Fibroblast of villous mesenchyme (primary cell): ENCODE measurements around the gene ZNF205. TPM values are rescaled to one million over a fixed set of nuclear protein-coding genes. Genes with fewer than 3 reads are reported as not detected.

Experiments
- DNase-seq: peaks from one replicate; pipeline ENCODE4 v3.0.0-alpha.2; 2010; ENCODE audit warnings: low read depth
- H3K4me3 ChIP-seq: 2 replicates; pipeline ENCODE4 v1.5.1; 2011; ENCODE audit warnings: low read depth, mild to moderate bottlenecking, low read length
- total RNA-seq: library from RNA; depleted of rRNA; stranded (reverse); fragments of >200 nt; gene quantifications from 2 replicates; pipeline ENCODE4 v1.2.3, GENCODE V29; 2012
- TF ChIP-seq, protein P1 (sequence below): IDR thresholded peaks from 2 replicates; pipeline ENCODE4 v1.5.1; 2012; ENCODE audit warnings: low read depth, mild to moderate bottlenecking, low read length; ENCODE audit not compliant: insufficient read depth

ZNF205 gene
- total RNA-seq, 1 donor, result 14.2 TPM

DNA sequence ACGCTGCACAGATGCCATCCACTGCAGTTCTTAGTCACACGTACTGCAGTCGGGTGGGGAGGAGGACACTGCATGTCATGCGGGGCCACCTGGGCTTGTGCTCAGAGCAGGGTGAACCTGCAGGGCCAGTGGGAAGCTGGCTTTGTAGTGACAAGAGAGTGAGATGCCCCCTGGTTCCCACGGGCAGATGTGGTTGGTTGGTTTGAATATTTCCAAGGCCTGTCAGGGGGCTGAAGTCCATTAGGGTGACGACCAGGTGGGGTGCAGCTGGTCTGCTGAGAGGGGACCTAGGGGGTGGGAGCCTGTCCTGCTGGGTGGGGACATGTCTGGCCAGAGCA, 36.8 kb downstream of the ZNF205 start:
- TF ChIP-seq, protein P1, sequence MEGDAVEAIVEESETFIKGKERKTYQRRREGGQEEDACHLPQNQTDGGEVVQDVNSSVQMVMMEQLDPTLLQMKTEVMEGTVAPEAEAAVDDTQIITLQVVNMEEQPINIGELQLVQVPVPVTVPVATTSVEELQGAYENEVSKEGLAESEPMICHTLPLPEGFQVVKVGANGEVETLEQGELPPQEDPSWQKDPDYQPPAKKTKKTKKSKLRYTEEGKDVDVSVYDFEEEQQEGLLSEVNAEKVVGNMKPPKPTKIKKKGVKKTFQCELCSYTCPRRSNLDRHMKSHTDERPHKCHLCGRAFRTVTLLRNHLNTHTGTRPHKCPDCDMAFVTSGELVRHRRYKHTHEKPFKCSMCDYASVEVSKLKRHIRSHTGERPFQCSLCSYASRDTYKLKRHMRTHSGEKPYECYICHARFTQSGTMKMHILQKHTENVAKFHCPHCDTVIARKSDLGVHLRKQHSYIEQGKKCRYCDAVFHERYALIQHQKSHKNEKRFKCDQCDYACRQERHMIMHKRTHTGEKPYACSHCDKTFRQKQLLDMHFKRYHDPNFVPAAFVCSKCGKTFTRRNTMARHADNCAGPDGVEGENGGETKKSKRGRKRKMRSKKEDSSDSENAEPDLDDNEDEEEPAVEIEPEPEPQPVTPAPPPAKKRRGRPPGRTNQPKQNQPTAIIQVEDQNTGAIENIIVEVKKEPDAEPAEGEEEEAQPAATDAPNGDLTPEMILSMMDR, result no peak
- no peak for DNase-seq
- H3K4me3 ChIP-seq, result no peak overlapping the region

DNA sequence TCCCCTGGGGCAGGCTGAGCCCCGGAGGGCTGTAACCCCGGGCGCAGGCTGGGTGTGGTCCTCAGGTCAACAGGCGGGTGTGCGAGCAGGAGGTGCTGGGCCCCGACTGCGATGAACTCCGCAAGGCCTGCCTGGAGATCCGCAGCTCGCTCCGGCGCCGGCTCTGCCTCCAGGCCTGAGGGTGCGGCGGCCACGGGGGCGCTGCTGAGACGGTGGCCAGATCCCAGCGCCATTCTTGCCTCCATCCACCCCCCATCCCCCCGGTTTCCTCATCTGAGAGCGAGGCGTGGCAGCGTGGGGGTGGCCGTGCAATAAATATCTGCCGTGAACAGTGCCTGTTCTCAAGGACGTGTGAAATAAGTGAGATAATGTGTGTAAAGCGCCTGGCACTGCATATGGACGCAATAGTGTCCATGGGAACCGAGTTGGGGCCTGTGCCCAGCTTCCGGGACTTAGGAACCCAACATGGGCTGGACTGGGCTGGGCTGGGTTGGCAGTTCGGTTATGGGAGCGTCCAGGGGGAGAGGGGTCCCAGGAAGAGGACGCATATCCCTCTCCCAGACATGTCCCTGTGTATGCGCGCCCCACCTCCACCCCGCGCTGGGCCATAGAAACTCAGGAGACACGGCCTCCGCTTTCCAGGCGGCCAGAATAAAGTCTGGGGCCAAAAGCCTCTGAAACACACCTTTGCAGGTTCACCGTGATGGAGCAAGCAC, 37.4 kb downstream of the ZNF205 start:
- DNase-seq, result peak; percentile 60
- peak overlapping the region; percentile 83 for H3K4me3 ChIP-seq
- TF ChIP-seq, protein P1, result peak; percentile 54

DNA sequence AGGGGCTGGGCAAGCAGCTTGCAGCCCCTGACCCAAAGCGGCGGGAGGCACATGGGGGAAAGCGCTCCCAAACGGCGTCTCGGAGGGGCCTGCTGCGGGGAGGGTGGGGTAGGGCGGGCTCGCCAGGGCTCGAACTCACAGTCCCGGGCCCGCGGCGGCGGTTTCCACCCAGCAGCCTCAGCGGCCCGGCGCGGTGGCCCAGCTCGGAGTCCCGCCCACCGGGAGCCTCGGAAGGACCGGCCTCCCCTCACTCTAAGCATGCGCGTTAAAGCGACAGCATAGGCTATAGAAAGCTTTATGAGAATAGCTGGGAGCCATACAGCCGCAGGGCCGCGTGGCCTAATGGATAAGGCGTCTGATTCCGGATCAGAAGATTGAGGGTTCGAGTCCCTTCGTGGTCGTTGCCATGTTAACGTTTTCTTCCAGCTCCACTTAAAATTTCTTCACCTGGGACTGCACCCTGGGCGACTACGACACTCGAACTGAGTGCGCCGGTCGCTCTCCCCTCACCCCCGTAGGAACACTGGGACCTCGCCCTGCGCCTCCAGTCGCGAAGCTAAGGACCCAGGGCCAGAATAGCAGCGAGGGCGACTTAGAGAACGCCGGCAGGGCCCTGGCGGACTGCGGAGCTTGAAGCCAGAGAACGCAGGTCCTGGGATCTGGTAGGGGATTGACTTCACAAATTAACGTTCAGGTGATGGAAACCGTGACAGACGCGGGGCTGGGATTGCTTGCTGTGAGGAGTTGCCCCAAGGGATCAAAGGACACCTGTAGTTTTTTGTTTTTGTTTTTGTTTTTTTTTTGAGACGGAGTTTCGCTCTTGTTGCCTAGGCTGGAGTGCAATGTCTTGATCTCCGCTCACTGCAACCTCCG, 38.2 kb downstream of the ZNF205 start:
- DNase-seq, result peak; percentile 97
- peak overlapping the region; percentile 83 for H3K4me3 ChIP-seq
- TF ChIP-seq, protein P1, result no peak

DNA sequence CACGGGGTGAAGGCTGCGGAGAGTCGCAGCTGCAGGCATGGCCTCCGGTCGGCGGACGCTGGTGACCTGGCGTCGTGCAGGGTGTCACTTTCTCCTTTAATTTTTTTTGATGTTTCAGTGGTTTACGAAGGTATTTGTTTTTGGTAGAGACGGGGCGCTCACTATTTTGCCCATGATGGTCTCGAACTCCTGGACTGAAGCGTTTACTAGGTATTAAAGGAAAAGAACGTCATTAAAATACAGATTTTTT, 39.6 kb downstream of the ZNF205 start:
- H3K4me3 ChIP-seq, result peak overlapping the region; percentile 69
- DNase-seq, result no peak
- TF ChIP-seq, protein P1, result no peak

DNA sequence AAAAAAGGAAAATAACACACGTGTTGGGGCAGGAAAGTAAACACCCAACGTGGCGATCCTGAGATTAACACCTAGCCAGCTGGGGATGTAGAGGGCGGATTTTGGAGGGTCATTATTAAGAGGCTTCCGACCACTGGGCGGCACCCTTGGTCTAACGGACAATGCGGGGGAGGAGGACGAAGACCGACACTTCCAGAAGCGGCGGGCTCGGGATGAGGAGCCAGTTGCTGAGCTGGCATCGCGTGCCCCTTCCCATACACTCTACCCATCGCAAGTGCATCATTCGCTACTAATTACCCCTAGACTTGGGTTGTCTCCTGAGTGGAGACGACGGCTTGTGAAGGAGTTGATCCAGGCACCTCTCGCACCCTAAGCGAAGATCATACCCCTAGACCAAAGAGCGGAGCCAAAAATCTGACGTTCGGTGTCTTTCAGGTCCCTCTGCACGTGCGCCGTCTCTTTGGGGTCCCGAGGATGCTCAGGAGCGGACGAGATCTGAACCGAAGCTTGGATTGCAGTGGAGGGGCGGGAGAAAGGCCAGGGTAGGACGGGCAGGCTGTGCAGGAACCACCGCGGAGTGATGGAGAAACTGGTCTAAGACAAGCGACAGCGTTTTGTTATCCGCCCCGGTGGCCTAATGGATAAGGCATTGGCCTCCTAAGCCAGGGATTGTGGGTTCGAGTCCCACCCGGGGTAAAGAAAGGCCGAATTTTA, 40.0 kb downstream of the ZNF205 start:
- peak overlapping the region; percentile 69 for H3K4me3 ChIP-seq
- TF ChIP-seq, protein P1, result peak; percentile 45
- peak; percentile 90 for DNase-seq

DNA sequence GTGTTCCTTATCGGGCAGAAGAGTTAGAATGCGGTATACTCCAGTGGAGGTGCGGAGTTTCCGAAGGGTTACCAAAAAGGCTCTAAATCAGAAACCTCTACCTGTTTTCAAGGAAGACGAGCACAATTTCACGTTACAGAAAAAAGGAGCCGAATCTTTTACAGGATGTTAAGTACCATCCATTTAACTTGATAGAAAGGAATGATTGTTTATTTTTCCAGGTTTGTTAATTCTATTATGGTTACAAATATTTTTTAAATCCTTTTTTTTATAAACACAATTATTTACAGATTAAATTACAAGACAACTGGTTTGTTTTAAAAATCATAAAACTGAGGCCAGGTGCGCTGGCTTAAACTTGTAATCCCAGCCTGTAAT, 40.6 kb downstream of the ZNF205 start:
- TF ChIP-seq, protein P1, result no peak
- DNase-seq, result no peak
- no peak overlapping the region for H3K4me3 ChIP-seq
